ENCODE data around the gene SKIC2.
"Not testable (repeated sequence)": the region's sequence is repeated elsewhere in the genome, so short reads cannot be mapped to it uniquely, and the experiment has no call there.

The SKIC2 gene

DNA sequence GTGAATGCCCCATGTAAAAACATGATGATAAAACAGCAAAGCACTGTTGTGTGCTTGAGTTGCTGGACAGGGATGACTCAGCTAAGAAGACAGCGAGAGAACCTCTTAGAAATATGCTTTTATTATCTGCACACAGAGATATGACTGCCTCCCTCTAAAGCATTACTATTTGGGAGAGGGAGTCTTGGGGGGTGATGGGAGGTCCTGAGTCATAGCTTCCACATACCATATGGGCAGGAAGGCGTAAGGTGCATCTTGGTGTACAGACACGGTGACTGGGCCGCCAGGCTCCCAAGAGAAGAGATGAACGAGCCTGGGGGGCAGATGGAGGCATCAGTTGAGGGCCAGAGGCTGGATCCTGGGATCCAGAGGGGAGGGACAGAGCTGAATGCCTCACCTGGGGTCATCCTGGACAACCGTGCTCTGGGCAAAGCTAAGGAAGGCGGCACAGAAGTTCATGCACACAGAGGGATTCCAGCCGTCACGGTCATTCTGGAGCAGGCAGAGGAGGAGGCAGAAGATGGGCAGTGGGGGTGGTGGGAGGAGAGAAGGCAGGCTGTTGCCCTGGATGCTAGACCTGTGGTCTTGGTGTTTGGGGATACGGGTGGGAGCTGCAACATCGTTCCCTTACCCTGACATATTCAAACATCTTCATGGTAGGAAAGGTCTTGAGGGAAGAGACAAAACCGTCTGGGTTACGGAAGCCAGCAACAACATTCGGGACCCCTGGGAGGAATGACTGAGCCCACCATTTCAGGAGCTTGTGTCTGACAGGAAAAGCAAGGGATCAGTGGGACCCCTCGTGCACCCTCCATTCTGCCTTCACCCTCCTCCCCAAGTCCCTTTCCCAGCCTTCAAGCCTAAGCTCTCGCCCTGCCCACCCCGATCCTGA, 11.0 kb downstream of the SKIC2 start:
- TF ChIP-seq, protein P1, sequence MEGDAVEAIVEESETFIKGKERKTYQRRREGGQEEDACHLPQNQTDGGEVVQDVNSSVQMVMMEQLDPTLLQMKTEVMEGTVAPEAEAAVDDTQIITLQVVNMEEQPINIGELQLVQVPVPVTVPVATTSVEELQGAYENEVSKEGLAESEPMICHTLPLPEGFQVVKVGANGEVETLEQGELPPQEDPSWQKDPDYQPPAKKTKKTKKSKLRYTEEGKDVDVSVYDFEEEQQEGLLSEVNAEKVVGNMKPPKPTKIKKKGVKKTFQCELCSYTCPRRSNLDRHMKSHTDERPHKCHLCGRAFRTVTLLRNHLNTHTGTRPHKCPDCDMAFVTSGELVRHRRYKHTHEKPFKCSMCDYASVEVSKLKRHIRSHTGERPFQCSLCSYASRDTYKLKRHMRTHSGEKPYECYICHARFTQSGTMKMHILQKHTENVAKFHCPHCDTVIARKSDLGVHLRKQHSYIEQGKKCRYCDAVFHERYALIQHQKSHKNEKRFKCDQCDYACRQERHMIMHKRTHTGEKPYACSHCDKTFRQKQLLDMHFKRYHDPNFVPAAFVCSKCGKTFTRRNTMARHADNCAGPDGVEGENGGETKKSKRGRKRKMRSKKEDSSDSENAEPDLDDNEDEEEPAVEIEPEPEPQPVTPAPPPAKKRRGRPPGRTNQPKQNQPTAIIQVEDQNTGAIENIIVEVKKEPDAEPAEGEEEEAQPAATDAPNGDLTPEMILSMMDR (IDR thresholded peaks at IDR 0.05; ENCODE audit: low read depth, low read length) = no peak
- peaks cover 36% of the 10 kb centered on the region for H3K36me3 ChIP-seq
- H3K4me3 ChIP-seq (ENCODE audit: low read depth, low read length) = peak overlapping the region; percentile 82
- H3K27me3 ChIP-seq = no peaks in the 10 kb centered on the region
- no peaks in the 10 kb centered on the region for H3K9me3 ChIP-seq
- DNase-seq = no peak
- H3K4me1 ChIP-seq = no peaks in the 10 kb centered on the region

DNA sequence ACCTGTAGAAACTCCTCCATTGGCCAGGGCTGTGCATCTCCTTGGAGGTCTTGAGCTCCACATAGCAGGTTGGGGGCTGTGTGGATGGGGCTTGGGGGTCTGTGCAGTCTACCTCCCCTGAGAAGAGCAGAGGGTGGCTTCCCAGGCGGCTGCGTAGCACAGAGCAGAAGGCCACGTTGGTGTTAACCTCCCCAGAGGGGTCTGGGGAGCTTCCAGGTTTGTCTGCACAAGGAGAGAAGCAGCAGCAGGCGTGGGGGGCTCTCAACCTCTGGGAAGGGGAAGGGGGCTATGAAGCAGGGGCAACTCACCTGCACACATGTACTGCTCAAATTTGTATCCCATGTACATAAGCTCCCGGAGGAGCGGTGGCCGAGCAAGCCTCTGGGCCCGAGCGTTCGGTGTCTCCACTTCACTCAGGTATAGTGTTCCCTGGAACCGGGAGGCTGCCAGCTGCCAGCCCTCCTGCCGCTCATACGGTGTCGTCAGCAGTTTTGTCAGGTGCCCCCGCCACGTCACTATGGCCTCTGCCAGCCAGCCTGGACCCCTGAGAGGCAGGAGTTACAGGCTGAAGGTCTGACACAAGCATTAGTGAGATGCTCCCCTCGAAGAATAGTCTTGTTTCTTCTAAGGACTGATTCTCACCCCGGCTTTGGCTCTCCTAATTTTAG, 11.8 kb downstream of the SKIC2 start:
- no peaks in the 10 kb centered on the region for H3K9me3 ChIP-seq
- DNase-seq = peak; percentile 23
- no peaks in the 10 kb centered on the region for H3K4me1 ChIP-seq
- TF ChIP-seq, protein P1 (IDR thresholded peaks at IDR 0.05; ENCODE audit: low read depth, low read length) = no peak
- peak overlapping the region; percentile 82 for H3K4me3 ChIP-seq (ENCODE audit: low read depth, low read length)
- H3K36me3 ChIP-seq = peaks cover 32% of the 10 kb centered on the region
- H3K27me3 ChIP-seq = no peaks in the 10 kb centered on the region

DNA sequence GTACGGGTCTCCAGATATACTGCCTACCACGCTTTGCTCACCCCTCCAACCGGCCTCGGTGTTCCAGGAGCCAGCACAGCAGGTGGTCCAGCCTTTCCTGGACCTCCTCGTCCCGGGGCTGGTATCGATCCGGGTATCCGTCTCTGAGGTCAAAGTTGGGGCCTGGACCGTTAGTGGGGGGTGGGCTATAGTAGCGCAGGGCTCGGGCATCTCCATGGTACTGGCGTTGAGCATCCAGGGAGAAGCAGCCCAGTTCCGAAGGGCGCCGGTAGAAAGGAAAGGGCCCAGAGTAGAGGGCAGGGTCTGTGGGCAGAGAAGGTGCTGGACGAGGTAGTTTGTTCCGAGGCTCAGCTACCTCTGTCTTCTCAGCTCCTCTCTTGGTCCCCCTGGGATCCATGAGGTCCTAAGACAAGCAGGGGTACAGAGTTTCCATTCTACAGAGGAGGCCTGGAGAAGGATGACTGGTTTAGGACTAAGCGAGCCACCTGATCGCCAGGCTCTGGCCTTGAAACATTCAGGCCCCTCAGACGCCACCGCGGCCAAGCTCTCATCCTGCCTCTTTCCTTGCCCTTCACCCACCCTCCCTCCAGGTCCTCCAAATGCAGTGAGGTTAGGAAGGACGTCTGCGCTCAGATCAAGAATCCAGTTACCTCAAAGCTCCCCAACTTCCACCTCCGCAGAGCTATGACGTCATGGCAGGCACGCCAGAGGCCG, 12.5 kb downstream of the SKIC2 start:
- TF ChIP-seq, protein P1 (IDR thresholded peaks at IDR 0.05; ENCODE audit: low read depth, low read length) = no peak
- no peak for DNase-seq
- peaks cover 29% of the 10 kb centered on the region for H3K36me3 ChIP-seq

DNA sequence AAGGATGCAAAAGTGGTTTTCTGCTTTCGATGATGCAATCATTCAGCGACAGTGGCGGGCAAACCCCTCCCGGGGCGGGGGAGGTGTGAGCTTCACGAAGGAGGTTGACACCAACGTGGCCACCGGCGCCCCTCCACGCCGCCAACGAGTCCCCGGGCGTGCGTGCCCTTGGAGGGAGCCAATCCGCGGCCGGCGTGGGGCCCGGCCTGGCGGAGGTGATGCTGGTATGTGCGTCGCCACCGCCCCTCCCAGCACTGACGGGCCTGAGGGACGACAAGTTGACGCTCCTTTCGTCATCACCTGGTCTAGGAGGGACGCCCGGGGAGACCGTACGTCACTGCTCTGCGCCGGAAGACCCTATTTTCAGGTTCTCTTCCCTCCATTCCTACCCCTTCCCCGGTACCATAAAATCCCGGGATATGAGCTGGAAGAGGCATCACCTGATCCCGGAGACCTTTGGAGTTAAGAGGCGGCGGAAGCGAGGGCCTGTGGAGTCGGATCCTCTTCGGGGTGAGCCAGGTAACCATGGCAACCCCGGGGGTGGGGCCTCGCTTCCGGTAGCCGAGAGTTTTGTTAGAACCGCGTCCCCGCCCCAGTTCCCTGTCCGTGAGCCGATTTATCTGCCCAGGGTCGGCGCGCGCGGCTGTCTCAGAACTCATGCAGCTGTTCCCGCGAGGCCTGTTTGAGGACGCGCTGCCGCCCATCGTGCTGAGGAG, 13.2 kb downstream of the SKIC2 start, which contains the start of gene DXO:
TSS of gene DXO (minus strand) at position 146 of the 716 bp plus-strand sequence. CDS start 463 bp downstream, outside the sequence.
- no peaks in the 10 kb centered on the region for H3K4me1 ChIP-seq
- peaks cover 22% of the 10 kb centered on the region for H3K36me3 ChIP-seq
- H3K27me3 ChIP-seq = no peaks in the 10 kb centered on the region
- no peaks in the 10 kb centered on the region for H3K9me3 ChIP-seq
- TF ChIP-seq, protein P1 (IDR thresholded peaks at IDR 0.05; ENCODE audit: low read depth, low read length) = no peak
- peak within 1 kb of the TSS; percentile 82 for H3K4me3 ChIP-seq (ENCODE audit: low read depth, low read length)
- peak; percentile 93 for DNase-seq

More for the DNA sequence above, 12.5 kb downstream of the SKIC2 start:
- no peaks in the 10 kb centered on the region for H3K27me3 ChIP-seq
- no peaks in the 10 kb centered on the region for H3K4me1 ChIP-seq
- H3K9me3 ChIP-seq = no peaks in the 10 kb centered on the region
- H3K4me3 ChIP-seq (ENCODE audit: low read depth, low read length) = peak overlapping the region; percentile 82

DNA sequence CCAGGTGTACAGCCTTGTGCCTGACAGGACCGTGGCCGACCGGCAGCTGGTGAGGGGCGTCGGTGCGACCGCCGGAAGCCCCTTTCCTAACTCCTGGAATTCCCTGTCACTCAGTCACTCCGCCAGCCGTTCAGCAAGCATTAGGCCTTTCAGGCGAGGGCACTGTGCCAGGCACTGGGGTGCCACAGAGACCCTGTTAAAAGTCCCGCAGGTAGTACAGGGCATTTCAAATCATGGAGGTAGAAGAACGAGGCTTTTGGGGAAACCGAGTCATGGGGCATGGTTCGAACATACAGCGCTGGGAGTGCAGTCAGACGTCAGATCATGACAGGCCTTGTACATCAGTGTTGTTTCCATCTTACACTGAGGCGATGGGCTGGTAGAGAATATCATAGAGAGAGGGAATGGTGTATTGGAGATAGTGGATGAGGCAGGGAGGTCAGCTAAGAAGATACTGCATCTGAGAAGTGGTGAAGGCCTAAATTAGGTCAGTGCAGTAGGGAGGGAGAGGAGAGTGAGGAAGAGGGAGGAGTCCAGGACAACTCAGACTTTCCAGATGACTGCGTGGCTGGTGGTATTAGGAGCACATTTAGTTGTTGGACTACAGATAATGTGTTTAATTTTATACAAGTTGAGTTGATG, 13.9 kb downstream of the SKIC2 start:
- DNase-seq = no peak
- Histone ChIP-seq H3K27me3 (no peaks in the 10 kb centered on the region), H3K36me3 (peaks cover 15% of the 10 kb centered on the region), H3K4me1 (no peaks in the 10 kb centered on the region), H3K9me3 (no peaks in the 10 kb centered on the region), H3K4me3 (ENCODE audit: low read depth, low read length) (peak overlapping the region; percentile 82)
- TF ChIP-seq, protein P1 (IDR thresholded peaks at IDR 0.05; ENCODE audit: low read depth, low read length) = no peak

DNA sequence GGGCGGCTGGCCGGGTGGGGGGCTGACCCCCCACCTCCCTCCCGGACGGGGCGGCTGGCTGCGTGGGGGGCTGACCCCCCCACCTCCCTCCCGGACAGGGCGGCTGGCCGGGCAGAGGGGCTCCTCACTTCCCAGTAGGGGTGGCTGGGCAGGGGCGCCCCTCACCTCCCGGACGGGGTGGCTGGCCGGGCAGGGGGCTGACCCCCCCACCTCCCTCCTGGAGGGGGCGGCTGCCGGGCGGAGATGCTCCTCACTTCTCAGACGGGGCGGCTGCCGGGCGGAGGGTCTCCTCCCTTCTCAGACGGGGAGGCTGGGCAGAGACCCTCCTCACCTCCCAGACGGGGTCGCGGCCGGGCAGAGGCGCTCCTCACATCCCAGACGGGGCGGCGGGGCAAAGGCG, 17.1 kb downstream of the SKIC2 start:
- not testable (repeated sequence) for H3K9me3 ChIP-seq; DNase-seq; H3K4me1 ChIP-seq; H3K36me3 ChIP-seq; H3K27me3 ChIP-seq; H3K4me3 ChIP-seq (ENCODE audit: low read depth, low read length)
